ENCODE results near the gene USF2. TPM values are rescaled to one million over a fixed set of nuclear protein-coding genes. Genes with fewer than 3 reads are reported as not detected.

The USF2 gene
- total and polyA plus RNA-seq, 10 of the 15 experiments (the other 5 are each of a cell fraction or from before 2014, with no cell fraction given), result 0.56 to 157 (median 65.5) TPM

DNA sequence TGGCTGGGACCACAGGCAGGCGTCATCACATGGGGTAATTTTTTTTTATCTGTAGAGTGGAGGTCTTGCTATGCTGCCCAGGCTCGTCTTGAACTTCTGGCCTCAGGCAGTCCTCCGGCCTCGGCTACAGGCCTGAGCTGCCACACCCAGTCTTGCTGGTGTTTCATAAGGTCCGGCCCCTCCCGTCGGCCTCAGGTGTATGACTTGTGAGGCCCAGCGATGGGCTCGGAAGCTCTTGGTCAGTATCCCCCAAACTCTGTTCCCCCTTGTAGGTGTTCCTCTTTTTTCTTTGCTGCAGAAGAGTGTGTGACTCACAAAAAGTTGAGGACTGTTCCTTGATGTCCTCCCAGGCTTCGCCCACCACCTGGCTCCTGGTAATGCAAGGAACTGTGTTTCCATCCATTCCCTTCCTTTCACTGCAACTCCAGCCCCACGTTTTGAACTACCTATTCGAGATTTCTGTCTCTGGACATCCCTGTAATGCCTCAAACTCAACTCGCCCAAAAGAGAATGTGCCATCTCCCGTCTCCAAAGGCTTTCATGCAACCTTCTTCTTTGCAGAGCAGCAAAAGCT, 5.0 kb downstream of the USF2 start:
- no peak overlapping the region for H3K4me2 ChIP-seq (ENCODE audit: control insufficient read depth, insufficient read depth)
- H3K27ac ChIP-seq (ENCODE audit: control insufficient read depth, insufficient read depth), result no peak overlapping the region
- ChIA-PET SMC1A (ENCODE audit: uncharacterized antibody, unreplicated experiment) (interaction anchor here (0.7 to 2.3 kb wide), 6 partner anchors 46 to 195 kb away, joined by 3 to 7 read pairs (median 6); no protein-coding TSS in a partner anchor), CTCF (interaction anchor here (2.9 kb wide), 1 partner anchor 221 kb away, joined by 9 read pairs; no protein-coding TSS in a partner anchor), RAD21 (ENCODE audit: unreplicated experiment) (interaction anchor here (1.4 kb wide), 1 partner anchor 74 kb away, joined by 5 read pairs; the partner anchor contains the start of gene FFAR1), POLR2A (interaction anchor here (0.7 to 1.4 kb wide), 3 partner anchors 27 to 73 kb away, joined by 3 to 4 read pairs (median 4); no protein-coding TSS in a partner anchor)
- WGBS (ENCODE audit: insufficient coverage, insufficient replicate concordance, low lambda C conversion rate, missing lambda C conversion rate), result 90% methylated on average over 14 of the region's 14 CpGs
- BruUV-seq (replicated peaks), result no TSS peak
- H2AFZ ChIP-seq (ENCODE audit: control insufficient read depth, low read depth, low read length), result no peak overlapping the region
- H3K4me1 ChIP-seq (ENCODE audit: control insufficient read depth, insufficient read depth, low read length), result peaks cover 17% of the 10 kb centered on the region
- intact Hi-C loops (cut with micrococcal nuclease; ENCODE audit: unreplicated experiment) (no loop called here), in situ Hi-C loops (cut with MboI) (loop anchor here (5.0 kb wide), 1 partner anchor 194 kb away; no protein-coding TSS in a partner anchor)
- ATAC-seq (no peak), FAIRE-seq (no peak), DNase-seq (ENCODE audit: low read depth, low spot score) (no peak)
- peaks cover 12 to 24% of the 10 kb centered on the region in 2 experiments for H3K36me3 ChIP-seq (ENCODE audit: control insufficient read depth in 2 of 2, insufficient read depth in 2 of 2, low read length in 1 of 2)
- no peaks in the 10 kb centered on the region for H3K27me3 ChIP-seq (replicated peaks in 1 of 2; ENCODE audit: control insufficient read depth in 2 of 2, insufficient read depth in 2 of 2, low read length in 1 of 2)
- no peak overlapping the region for H3K4me3 ChIP-seq
- no peaks in the 10 kb centered on the region for H4K20me1 ChIP-seq (ENCODE audit: control insufficient read depth, insufficient read depth)
- TF ChIP-seq, protein P1, sequence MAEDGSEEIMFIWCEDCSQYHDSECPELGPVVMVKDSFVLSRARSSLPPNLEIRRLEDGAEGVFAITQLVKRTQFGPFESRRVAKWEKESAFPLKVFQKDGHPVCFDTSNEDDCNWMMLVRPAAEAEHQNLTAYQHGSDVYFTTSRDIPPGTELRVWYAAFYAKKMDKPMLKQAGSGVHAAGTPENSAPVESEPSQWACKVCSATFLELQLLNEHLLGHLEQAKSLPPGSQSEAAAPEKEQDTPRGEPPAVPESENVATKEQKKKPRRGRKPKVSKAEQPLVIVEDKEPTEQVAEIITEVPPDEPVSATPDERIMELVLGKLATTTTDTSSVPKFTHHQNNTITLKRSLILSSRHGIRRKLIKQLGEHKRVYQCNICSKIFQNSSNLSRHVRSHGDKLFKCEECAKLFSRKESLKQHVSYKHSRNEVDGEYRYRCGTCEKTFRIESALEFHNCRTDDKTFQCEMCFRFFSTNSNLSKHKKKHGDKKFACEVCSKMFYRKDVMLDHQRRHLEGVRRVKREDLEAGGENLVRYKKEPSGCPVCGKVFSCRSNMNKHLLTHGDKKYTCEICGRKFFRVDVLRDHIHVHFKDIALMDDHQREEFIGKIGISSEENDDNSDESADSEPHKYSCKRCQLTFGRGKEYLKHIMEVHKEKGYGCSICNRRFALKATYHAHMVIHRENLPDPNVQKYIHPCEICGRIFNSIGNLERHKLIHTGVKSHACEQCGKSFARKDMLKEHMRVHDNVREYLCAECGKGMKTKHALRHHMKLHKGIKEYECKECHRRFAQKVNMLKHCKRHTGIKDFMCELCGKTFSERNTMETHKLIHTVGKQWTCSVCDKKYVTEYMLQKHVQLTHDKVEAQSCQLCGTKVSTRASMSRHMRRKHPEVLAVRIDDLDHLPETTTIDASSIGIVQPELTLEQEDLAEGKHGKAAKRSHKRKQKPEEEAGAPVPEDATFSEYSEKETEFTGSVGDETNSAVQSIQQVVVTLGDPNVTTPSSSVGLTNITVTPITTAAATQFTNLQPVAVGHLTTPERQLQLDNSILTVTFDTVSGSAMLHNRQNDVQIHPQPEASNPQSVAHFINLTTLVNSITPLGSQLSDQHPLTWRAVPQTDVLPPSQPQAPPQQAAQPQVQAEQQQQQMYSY (CRISPR knock-in tag; IDR thresholded peaks at IDR 0.05), result no peak
- TF ChIP-seq SREBF2 (IDR thresholded peaks at IDR 0.05; ENCODE audit: low read length) (no peak), MXI1 (IDR thresholded peaks at IDR 0.05; ENCODE audit: low read depth, low read length) (no peak), YBX1 (IDR thresholded peaks at IDR 0.05) (no peak), RAD21 (IDR thresholded peaks at IDR 0.05; ENCODE audit: insufficient read depth, low read depth, low read length) (no peak), SRF (IDR thresholded peaks at IDR 0.05; ENCODE audit: low read depth in 2 of 2, low read length in 2 of 2) (no peak), CBX5 (IDR thresholded peaks at IDR 0.05; ENCODE audit: low read depth) (no peak), EP300 (IDR thresholded peaks at IDR 0.05; ENCODE audit: borderline replicate concordance in 1 of 2, control insufficient read depth in 1 of 2, low read depth in 2 of 2, low read length in 2 of 2) (no peak), IRF4 (IDR thresholded peaks at IDR 0.05; ENCODE audit: low read depth, low read length) (no peak)
- TF ChIP-seq, protein P2, sequence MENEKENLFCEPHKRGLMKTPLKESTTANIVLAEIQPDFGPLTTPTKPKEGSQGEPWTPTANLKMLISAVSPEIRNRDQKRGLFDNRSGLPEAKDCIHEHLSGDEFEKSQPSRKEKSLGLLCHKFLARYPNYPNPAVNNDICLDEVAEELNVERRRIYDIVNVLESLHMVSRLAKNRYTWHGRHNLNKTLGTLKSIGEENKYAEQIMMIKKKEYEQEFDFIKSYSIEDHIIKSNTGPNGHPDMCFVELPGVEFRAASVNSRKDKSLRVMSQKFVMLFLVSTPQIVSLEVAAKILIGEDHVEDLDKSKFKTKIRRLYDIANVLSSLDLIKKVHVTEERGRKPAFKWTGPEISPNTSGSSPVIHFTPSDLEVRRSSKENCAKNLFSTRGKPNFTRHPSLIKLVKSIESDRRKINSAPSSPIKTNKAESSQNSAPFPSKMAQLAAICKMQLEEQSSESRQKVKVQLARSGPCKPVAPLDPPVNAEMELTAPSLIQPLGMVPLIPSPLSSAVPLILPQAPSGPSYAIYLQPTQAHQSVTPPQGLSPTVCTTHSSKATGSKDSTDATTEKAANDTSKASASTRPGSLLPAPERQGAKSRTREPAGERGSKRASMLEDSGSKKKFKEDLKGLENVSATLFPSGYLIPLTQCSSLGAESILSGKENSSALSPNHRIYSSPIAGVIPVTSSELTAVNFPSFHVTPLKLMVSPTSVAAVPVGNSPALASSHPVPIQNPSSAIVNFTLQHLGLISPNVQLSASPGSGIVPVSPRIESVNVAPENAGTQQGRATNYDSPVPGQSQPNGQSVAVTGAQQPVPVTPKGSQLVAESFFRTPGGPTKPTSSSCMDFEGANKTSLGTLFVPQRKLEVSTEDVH (IDR thresholded peaks at IDR 0.05; ENCODE audit: low read depth, partially characterized antibody), result no peak
- H3K9ac ChIP-seq (ENCODE audit: control insufficient read depth, insufficient read depth, low read length), result no peak overlapping the region
- H3K79me2 ChIP-seq (ENCODE audit: control insufficient read depth, insufficient read depth, low read length), result peaks cover 16% of the 10 kb centered on the region
- no peaks in the 10 kb centered on the region for H3K9me3 ChIP-seq (replicated peaks; ENCODE audit: control insufficient read depth, insufficient read depth, low read length)
